Neural cell (in vitro differentiated cells): Measurements from ENCODE around the gene AP3D1. TPM values are rescaled to one million over a fixed set of nuclear protein-coding genes. Genes with fewer than 3 reads are reported as not detected.

ENCODE experiments used
- H2AFZ ChIP-seq: fragments of 200-600, 300-800 bp; sonication (generic), shearing (Covaris generic); 2 replicates; pipeline ENCODE4 v1.6.0; 2014; ENCODE audit warnings: low read depth, mild to moderate bottlenecking, antibody characterized with exemption, low read length, moderate library complexity
- H3F3A ChIP-seq: fragments of 200-600 bp; shearing (Covaris generic); 2 replicates; pipeline ENCODE4 v1.6.1; 2016; ENCODE audit warnings: mild to moderate bottlenecking, moderate library complexity, mixed read lengths, antibody characterized with exemption, low read length; ENCODE audit not compliant: insufficient read depth, poor library complexity, severe bottlenecking
- H3K27ac ChIP-seq: fragments of 200-600, 300-800 bp; sonication (generic), shearing (Covaris generic); 2 replicates; pipeline ENCODE4 v1.5.1; 2014; ENCODE audit warnings: mild to moderate bottlenecking, low read length, moderate library complexity
- H3K27me3 ChIP-seq: fragments of 300-800, 200-600 bp; sonication (generic), shearing (Covaris generic); 2 replicates; pipeline ENCODE4 v1.6.0; 2014; ENCODE audit warnings: mild to moderate bottlenecking, low read depth, low read length, moderate library complexity; ENCODE audit not compliant: insufficient read depth
- H3K36me3 ChIP-seq: fragments of 300-800, 200-600 bp; sonication (generic), shearing (Covaris generic); 2 replicates; pipeline ENCODE4 v1.5.1; 2014; ENCODE audit warnings: mild to moderate bottlenecking, antibody characterized with exemption, low read length, moderate library complexity; ENCODE audit not compliant: insufficient read depth
- H3K4me2 ChIP-seq: fragments of 300-800, 200-600 bp; sonication (generic), shearing (Covaris generic); 2 replicates; pipeline ENCODE4 v1.6.0; 2014; ENCODE audit warnings: mild to moderate bottlenecking, low read length
- H3K4me3 ChIP-seq: fragments of 300-800, 200-600 bp; sonication (generic), shearing (Covaris generic); 2 replicates; pipeline ENCODE4 v1.5.1; 2014; ENCODE audit warnings: mild to moderate bottlenecking, low read length, moderate library complexity
- H3K79me2 ChIP-seq: fragments of 200-600 bp; shearing (Covaris generic); replicated peaks from 2 replicates; pipeline ENCODE4 v1.6.0; 2014; ENCODE audit warnings: mild to moderate bottlenecking, low read length, moderate library complexity; ENCODE audit not compliant: insufficient read depth
- H3K9ac ChIP-seq: fragments of 300-800, 200-600 bp; sonication (generic), shearing (Covaris generic); 2 replicates; pipeline ENCODE4 v1.6.1; 2016; ENCODE audit warnings: mild to moderate bottlenecking, low read length, mixed read lengths
- H3K9me2 ChIP-seq: fragments of 200-600 bp; shearing (Covaris generic); 2 replicates; pipeline ENCODE4 v1.6.1; 2016; ENCODE audit warnings: mild to moderate bottlenecking, low read length, mixed read lengths; ENCODE audit not compliant: insufficient read depth
- H3K9me3 ChIP-seq: fragments of 200-600, 300-800 bp; sonication (generic), shearing (Covaris generic); 2 replicates; pipeline ENCODE4 v1.6.1; 2016; ENCODE audit warnings: mild to moderate bottlenecking, mixed run types, low read length, moderate library complexity, mixed read lengths
- H4K20me1 ChIP-seq: fragments of 200-600 bp; shearing (Covaris generic); 2 replicates; pipeline ENCODE4 v1.6.1; 2016; ENCODE audit warnings: mild to moderate bottlenecking, mixed run types; ENCODE audit not compliant: insufficient read depth
- EP300 ChIP-seq: fragments of 450-650 bp; conservative IDR thresholded peaks from 2 replicates; pipeline ENCODE4 v1.6.1; 2014; ENCODE audit warnings: antibody characterized with exemption, mild to moderate bottlenecking, moderate library complexity; ENCODE audit not compliant: poor library complexity, severe bottlenecking
- EZH2 ChIP-seq: fragments of 200-600, 300-800 bp; shearing (Covaris generic), sonication (generic); IDR thresholded peaks from 2 replicates; pipeline ENCODE4 v1.6.1; 2014; ENCODE audit warnings: antibody characterized with exemption, low read length, borderline replicate concordance, mild to moderate bottlenecking; ENCODE audit not compliant: insufficient read depth, poor library complexity, severe bottlenecking
- MXI1 ChIP-seq: fragments of 450-650 bp; conservative IDR thresholded peaks from 2 replicates; pipeline ENCODE4 v1.6.1; 2014; ENCODE audit warnings: antibody characterized with exemption, mild to moderate bottlenecking; ENCODE audit not compliant: poor library complexity, severe bottlenecking
- POLR2AphosphoS5 ChIP-seq: IDR thresholded peaks from 2 replicates; pipeline ENCODE4 v1.6.1; 2012
- RAD21 ChIP-seq: fragments of 450-650 bp; conservative IDR thresholded peaks from 2 replicates; pipeline ENCODE4 v1.6.1; 2014; ENCODE audit warnings: antibody characterized with exemption, mild to moderate bottlenecking, moderate library complexity
- REST ChIP-seq: IDR thresholded peaks from 2 replicates; pipeline ENCODE4 v1.6.1; 2012; ENCODE audit warnings: borderline replicate concordance
- SMC3 ChIP-seq: fragments of 450-650 bp; conservative IDR thresholded peaks from 2 replicates; pipeline ENCODE4 v1.6.1; 2014; ENCODE audit warnings: antibody characterized with exemption, mild to moderate bottlenecking, moderate library complexity; ENCODE audit not compliant: poor library complexity
- TAF1 ChIP-seq: IDR thresholded peaks from 2 replicates; pipeline ENCODE4 v1.6.1; 2012; ENCODE audit warnings: low read depth
- polyA plus RNA-seq: library from polyadenylated mRNA; depleted of rRNA; stranded (reverse); fragments of >200 nt; gene quantifications from 2 replicates; pipeline ENCODE4 v1.2.3, GENCODE V29; 2014
- TF ChIP-seq, protein P1 (sequence below): fragments of 450-650 bp; IDR thresholded peaks from 2 replicates; pipeline ENCODE4 v1.5.1; 2014; ENCODE audit warnings: antibody characterized with exemption, mild to moderate bottlenecking, moderate library complexity; ENCODE audit not compliant: poor library complexity, severe bottlenecking

Gene AP3D1
- polyA plus RNA-seq, 1 donor from 2014 or later, result 60.7 TPM

DNA sequence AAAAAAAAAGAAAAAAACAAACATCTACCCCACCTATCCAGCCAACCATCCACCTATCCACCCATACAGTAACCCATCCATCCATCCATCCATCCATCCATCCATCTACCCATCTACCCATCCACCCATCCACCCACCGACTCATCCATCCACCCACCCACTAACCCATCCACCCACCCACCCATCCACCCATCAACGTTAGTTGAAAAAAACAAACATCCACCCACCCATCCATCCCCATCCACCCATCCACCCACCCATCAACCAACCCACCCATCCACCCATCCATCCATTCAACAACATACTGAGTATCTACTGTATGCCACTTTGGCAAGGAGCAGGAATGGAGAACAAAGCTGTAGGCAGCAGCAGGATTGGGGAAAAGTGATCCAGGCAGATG, 6.1 kb upstream of the AP3D1 start:
- Histone ChIP-seq H3F3A (no peaks in the 10 kb centered on the region), H3K36me3 (no peaks in the 10 kb centered on the region)
- no peak for TF ChIP-seq RAD21

DNA sequence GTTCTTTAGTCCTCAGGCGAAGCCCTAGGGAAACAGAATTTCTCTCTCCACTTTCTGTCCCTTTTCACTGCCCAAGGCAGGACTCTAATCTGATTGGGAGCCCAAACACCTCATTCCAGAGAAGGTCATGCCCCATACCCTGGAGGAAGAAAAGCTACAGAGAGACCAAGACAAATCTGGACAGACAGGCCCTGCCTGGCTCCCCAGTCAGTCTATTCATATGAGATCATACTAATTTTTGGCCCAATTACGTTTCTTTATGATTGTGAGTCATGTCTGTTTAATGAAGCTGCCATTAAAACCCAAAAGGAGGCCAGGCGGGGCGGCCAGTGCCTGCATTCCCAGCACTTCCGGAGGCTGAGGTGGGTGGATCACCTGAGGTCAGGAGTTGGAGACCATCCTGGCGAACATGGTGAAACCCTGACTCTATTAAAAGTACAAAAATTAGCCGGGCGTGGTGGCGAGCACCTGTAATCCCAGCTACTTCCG, 3.3 kb upstream of the AP3D1 start:
- no peak overlapping the region for H3K4me2 ChIP-seq
- H3K4me3 ChIP-seq, result no peak overlapping the region
- H2AFZ ChIP-seq, result no peak overlapping the region

More for the DNA sequence above, 6.1 kb upstream of the AP3D1 start:
- Histone ChIP-seq H3K9ac (no peak overlapping the region), H4K20me1 (no peaks in the 10 kb centered on the region), H2AFZ (no peak overlapping the region), H3K27ac (no peak overlapping the region), H3K79me2 (no peaks in the 10 kb centered on the region), H3K27me3 (no peaks in the 10 kb centered on the region), H3K9me3 (no peaks in the 10 kb centered on the region), H3K9me2 (no peaks in the 10 kb centered on the region), H3K4me3 (no peak overlapping the region), H3K4me2 (no peak overlapping the region)

More for the DNA sequence above, 3.3 kb upstream of the AP3D1 start:
- TF ChIP-seq REST (no peak), MXI1 (no peak), TAF1 (no peak), POLR2AphosphoS5 (no peak), SMC3 (no peak), EZH2 (no peak), RAD21 (no peak), EP300 (no peak)
- TF ChIP-seq, protein P1, sequence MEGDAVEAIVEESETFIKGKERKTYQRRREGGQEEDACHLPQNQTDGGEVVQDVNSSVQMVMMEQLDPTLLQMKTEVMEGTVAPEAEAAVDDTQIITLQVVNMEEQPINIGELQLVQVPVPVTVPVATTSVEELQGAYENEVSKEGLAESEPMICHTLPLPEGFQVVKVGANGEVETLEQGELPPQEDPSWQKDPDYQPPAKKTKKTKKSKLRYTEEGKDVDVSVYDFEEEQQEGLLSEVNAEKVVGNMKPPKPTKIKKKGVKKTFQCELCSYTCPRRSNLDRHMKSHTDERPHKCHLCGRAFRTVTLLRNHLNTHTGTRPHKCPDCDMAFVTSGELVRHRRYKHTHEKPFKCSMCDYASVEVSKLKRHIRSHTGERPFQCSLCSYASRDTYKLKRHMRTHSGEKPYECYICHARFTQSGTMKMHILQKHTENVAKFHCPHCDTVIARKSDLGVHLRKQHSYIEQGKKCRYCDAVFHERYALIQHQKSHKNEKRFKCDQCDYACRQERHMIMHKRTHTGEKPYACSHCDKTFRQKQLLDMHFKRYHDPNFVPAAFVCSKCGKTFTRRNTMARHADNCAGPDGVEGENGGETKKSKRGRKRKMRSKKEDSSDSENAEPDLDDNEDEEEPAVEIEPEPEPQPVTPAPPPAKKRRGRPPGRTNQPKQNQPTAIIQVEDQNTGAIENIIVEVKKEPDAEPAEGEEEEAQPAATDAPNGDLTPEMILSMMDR, result no peak
- Histone ChIP-seq H3F3A (no peaks in the 10 kb centered on the region), H3K27ac (no peak overlapping the region), H3K79me2 (peaks cover 15% of the 10 kb centered on the region), H3K27me3 (no peaks in the 10 kb centered on the region), H3K36me3 (no peaks in the 10 kb centered on the region), H4K20me1 (peaks cover 4% of the 10 kb centered on the region), H3K9me3 (no peaks in the 10 kb centered on the region), H3K9me2 (no peaks in the 10 kb centered on the region), H3K9ac (no peak overlapping the region)
